Fibroblast of mammary gland (primary cell): ENCODE measurements around the gene EPG5.

ENCODE experiments used
- DNase-seq: peaks from one replicate; pipeline ENCODE4 v3.0.0-alpha.2; 2010; ENCODE audit warnings: low read depth
- H3K4me3 ChIP-seq: 2 replicates; pipeline ENCODE4 v1.5.1; 2011; ENCODE audit warnings: low read depth, mild to moderate bottlenecking, low read length, moderate library complexity; ENCODE audit not compliant: control insufficient read depth
- CTCF ChIP-seq: conservative IDR thresholded peaks from 2 replicates; pipeline ENCODE4 v1.5.1; 2011; ENCODE audit warnings: low read depth, low read length, inconsistent platforms; ENCODE audit not compliant: control insufficient read depth, insufficient read depth

The EPG5 gene

GRCh38 chr18:45901654-45902210 lies 65.4 kb downstream of the EPG5 start:
- no peak for DNase-seq
- no peak overlapping the region for H3K4me3 ChIP-seq
- no peak for TF ChIP-seq CTCF

- no peak for TF ChIP-seq CTCF
- H3K4me3 ChIP-seq = no peak overlapping the region
- DNase-seq = no peak
These were observed 66.5 kb downstream of the EPG5 start for GRCh38 chr18:45900623-45901022.

GRCh38 chr18:45896991-45897390 lies 70.1 kb downstream of the EPG5 start:
- H3K4me3 ChIP-seq = no peak overlapping the region
- no peak for DNase-seq
- TF ChIP-seq CTCF = no peak

GRCh38 chr18:45896452-45896851 lies 70.7 kb downstream of the EPG5 start:
- TF ChIP-seq CTCF = no peak
- no peak for DNase-seq
- H3K4me3 ChIP-seq = no peak overlapping the region

- DNase-seq = no peak
- TF ChIP-seq CTCF = no peak
- no peak overlapping the region for H3K4me3 ChIP-seq
These were observed 71.8 kb downstream of the EPG5 start for GRCh38 chr18:45895339-45895738.

GRCh38 chr18:45894818-45895217 lies 72.3 kb downstream of the EPG5 start:
- DNase-seq = no peak
- no peak overlapping the region for H3K4me3 ChIP-seq
- no peak for TF ChIP-seq CTCF

- DNase-seq = no peak
- no peak overlapping the region for H3K4me3 ChIP-seq
- no peak for TF ChIP-seq CTCF
These were observed 75.3 kb downstream of the EPG5 start for GRCh38 chr18:45891806-45892205.
